ENCODE data around the gene TSHZ3.

The TSHZ3 gene

DNA sequence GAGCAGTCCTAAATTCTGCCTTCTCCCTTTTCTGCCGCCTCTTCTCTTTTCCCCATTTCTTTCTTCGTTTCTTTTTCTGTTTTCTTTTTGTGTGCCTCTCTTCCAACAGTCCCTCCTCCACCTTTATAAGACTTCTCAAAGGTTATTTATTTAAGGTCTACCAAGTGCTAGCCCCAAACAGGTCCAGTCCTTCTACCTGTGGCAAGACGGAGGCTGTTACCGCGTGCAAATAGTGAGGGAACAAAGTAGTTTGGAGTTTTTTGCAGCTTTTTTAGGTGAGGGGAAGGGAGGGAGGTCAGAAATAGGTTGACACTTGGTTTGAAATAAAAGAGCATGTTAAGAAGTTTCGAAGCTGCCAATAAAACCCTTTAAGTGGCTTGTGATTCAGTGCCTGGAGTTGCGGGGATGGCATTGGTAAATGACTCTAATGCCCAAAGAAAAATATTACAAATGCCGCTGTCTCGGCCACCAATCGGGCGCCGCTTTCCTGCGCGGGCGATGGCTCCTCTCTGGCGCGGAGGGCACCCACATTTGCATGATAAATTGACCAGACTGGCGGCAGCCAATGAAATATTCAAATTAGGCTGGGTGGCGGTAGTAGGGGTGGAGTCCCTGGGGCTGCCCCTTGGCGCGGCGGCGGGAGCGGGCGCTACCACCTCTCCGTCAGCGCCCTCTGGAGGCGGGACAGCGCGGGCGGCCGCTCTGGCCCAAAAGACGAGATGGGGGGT is 7.5 kb upstream of the TSHZ3 start:
- DNase-seq (ENCODE audit: low read depth), result no peak
- H3K4me3 ChIP-seq (ENCODE audit: low read depth, low read length), result no peak overlapping the region

DNA sequence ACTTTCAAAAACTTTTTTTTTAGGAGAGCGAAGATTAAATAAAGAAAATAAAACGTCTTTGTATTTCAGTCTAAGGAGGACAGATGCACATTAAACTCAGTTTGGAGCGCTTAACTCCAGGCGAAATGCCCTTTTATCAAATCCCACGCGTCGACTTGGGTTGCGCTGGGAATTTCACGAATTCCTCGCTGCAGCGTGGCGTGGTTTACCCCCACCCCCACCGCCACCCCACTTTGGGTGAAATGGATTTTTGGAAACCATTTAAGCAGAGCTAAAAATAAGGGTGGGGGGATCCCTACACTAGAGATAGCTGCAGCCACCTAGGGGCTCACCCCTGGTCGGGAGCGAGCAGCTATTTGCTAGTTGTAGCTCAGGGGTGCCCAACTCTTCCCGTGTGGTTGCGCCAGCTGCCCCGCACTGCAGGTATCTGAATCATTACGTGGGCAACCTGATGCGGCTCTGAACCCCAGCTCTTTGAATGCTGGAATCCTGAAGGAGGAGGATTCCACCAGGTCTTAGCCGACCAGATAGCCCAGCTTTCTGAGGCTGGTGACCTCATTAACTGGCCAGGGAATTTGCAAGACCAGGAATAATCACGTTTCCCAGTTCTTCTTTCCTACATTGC is 6.5 kb upstream of the TSHZ3 start:
- DNase-seq (ENCODE audit: low read depth), result no peak
- H3K4me3 ChIP-seq (ENCODE audit: low read depth, low read length), result no peak overlapping the region

GRCh38 chr19:31354799-31355664 is 5.8 kb upstream of the TSHZ3 start:
- no peak for DNase-seq (ENCODE audit: low read depth)
- H3K4me3 ChIP-seq (ENCODE audit: low read depth, low read length), result no peak overlapping the region

GRCh38 chr19:31354316-31354715 is 5.1 kb upstream of the TSHZ3 start:
- no peak for DNase-seq (ENCODE audit: low read depth)
- no peak overlapping the region for H3K4me3 ChIP-seq (ENCODE audit: low read depth, low read length)

- no peak for DNase-seq (ENCODE audit: low read depth)
- no peak overlapping the region for H3K4me3 ChIP-seq (ENCODE audit: low read depth, low read length)
Observed at GRCh38 chr19:31353833-31354232, 4.6 kb upstream of the TSHZ3 start.

- no peak overlapping the region for H3K4me3 ChIP-seq (ENCODE audit: low read depth, low read length)
- DNase-seq (ENCODE audit: low read depth), result no peak
Observed at GRCh38 chr19:31352782-31353651, 3.8 kb upstream of the TSHZ3 start.

- no peak for DNase-seq (ENCODE audit: low read depth)
- H3K4me3 ChIP-seq (ENCODE audit: low read depth, low read length), result peak overlapping the region; percentile 73
Observed at GRCh38 chr19:31352296-31352781, 3.1 kb upstream of the TSHZ3 start.

DNA sequence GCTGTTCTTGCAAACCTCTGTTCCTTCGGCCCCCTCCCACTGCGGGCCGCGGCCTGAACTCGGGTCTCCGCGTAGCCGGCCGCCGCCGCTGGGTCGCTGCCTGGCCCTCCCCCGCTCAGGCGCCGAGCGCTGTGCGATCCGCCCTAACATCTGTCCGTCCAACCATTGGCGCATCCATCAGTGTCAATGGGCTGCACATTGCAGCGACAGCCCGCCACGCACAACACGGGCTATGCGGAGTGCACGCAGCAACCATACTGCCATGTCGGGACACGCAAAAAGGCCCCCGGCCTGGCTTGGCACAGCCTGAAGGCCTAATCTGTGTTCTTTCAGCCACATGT is 2.6 kb upstream of the TSHZ3 start:
- peak overlapping the region; percentile 73 for H3K4me3 ChIP-seq (ENCODE audit: low read depth, low read length)
- DNase-seq (ENCODE audit: low read depth), result no peak

DNA sequence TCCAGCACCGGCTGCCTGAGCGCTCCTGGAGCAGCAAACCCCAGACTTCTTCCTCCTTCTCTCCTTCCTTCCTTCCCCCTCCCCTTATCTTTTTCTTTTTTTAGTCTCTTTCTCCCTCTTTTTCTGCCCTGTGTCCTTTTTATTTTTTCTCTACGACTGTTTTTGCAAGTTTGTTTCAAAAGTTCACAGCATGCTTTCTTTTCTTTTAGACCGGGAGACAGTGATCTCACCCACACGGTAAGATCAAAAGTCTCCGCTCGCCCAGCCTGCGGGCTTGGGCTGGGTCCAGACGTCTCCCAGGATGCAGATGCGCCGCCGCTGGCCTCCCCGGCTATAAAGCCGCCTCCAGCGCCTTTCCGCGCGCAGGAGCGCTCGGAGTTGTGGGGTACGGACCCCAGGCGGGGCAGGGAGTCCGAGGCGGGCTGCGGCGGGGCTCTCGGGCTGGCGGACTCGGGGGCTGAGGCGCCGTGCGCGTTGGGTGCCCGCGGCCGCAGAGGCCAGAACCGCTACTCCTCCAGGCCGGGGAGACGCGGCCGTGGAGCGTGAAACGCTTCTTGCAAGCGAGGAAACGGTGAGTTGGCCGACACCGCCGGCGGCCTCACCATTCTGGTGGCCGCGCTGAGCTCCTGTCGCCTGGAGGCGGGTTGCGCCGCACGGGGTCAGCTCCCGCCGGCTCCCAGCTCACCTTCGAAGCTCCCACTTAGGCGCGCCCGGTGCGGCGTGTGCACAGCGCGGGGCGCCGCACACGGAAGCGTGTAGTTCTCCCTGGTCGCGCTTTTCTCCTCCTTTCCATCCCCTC is 2.0 kb upstream of the TSHZ3 start:
- peak overlapping the region; percentile 73 for H3K4me3 ChIP-seq (ENCODE audit: low read depth, low read length)
- no peak for DNase-seq (ENCODE audit: low read depth)

DNA sequence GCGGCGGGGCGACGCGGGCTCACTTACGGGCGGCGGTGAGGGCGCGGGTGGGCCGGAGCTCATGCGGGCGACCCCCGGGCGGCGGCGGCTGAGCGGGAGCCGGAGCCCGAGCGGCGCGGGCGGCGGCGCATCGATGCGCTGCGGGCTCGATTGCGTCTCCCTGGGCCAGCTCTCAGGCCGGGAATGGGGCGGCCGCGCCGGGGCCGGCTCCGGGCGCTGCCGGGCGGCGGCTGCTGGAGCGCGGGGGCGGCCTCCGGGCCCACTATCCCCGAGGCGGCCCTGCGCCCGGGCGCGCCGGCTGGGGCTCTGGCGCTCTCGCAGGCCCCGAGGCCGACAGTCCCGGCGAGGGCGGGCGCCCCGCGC is 1.4 kb upstream of the TSHZ3 start:
- no peak for DNase-seq (ENCODE audit: low read depth)
- peak overlapping the region; percentile 77 for H3K4me3 ChIP-seq (ENCODE audit: low read depth, low read length)

- peak overlapping the region; percentile 77 for H3K4me3 ChIP-seq (ENCODE audit: low read depth, low read length)
- DNase-seq (ENCODE audit: low read depth), result no peak
Observed at GRCh38 chr19:31350033-31350692, 927 bp upstream of the TSHZ3 start.

DNA sequence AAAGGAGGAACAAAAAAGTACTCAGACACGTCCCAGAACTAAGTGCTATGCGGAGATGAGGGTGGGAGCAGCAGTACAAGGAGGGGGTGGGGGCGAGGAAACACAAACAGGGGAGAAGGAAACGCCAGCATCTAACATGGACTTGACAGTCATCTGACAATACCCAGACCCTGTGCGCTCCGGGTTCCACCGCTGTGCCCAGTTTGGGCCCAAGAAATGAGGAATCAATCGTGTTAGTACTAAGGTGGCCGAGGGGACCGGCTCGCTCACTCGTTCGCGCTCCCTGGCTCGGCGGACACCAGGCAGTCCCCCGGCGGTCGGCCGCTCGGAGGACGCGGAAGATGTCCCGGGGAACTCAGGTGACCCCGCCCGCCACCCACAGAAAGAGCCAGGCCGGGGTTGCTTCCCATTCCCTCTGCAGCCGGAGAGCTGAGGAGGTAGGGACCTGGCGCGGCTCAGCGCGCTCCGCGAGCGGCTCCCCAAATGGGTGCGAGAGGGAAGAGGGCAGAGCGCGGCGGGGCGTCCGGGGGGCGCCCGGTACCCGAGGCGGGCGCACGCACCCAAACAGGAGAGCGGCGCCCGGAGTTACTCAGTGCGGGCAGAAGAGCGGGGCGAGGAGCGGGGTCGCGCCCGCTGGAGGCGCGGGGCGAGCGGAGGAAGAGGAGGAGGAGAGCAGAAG is 616 bp downstream of the TSHZ3 start:
- DNase-seq (ENCODE audit: low read depth), result no peak
- peak overlapping the region; percentile 77 for H3K4me3 ChIP-seq (ENCODE audit: low read depth, low read length)

DNA sequence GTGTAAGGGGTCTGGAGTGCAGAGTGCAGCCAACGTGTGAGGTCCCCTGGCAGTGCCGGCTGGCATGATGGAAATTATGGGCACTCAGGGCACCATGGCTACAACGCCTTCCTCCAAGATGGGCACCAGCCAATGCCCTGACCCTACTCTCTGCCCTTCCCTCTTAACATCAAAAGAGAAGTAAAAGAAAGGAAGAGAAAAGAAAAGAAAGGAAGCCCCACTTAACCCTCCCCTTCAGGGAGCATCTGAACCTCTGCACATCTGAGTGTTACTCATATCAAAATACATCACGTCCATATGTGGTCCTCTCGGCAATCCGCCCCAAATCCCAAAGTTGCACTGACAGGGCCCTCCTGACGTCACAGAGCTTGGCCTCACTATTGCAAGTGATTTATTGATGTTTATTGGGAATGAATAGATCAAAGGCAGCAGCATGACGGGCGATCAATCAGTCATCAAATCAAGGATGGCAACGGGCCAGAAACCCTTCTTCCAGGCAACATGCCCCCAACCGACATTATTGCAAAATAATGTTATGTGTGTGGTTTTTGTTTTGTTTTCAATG is 1.3 kb downstream of the TSHZ3 start:
- no peak for DNase-seq (ENCODE audit: low read depth)
- peak overlapping the region; percentile 77 for H3K4me3 ChIP-seq (ENCODE audit: low read depth, low read length)

- no peak for DNase-seq (ENCODE audit: low read depth)
- H3K4me3 ChIP-seq (ENCODE audit: low read depth, low read length), result peak overlapping the region; percentile 77
Observed at GRCh38 chr19:31347354-31347753, 1.9 kb downstream of the TSHZ3 start.

DNA sequence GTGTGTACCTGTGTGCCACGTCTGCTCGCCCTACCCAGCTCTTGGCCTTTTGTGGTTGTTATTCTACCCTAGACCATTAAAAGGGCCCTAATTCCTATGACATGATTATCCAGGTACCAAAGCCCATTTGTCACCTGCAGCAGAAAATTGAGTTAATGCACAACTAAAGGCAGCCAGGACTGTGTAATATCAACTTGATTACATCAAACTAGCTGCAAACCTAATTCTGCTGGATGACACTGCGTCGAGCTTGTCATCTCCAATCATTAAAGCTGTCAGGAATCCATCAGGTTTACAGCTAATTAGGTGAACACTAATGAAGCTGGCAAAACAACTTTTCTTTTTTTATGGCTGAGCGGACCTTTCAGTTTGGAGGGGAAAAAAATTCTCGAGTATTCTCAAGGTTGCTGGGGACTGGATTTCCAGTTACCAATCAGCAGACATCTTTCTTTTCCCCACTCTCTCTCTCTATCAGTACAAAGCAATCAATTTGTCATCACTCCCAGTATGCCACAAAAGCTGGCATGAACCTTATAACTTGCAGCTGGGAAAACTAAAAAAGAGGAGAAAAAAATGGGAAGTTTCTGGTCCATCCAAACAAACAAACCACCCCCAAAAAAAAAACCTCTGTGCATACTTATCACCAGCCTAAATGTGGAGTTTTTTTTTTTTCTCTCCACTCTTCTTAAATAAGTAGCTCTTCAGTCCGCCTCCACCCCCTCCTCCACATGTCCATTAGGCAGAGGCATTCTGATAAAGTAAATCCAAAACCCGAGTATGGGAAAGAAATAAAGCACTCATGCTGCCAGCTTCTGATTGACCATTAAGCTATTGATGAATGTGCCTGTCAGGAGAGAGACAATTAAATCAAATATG is 2.8 kb downstream of the TSHZ3 start:
- H3K4me3 ChIP-seq (ENCODE audit: low read depth, low read length), result no peak overlapping the region
- DNase-seq (ENCODE audit: low read depth), result no peak

GRCh38 chr19:31344403-31344802 is 4.8 kb downstream of the TSHZ3 start:
- no peak for DNase-seq (ENCODE audit: low read depth)
- no peak overlapping the region for H3K4me3 ChIP-seq (ENCODE audit: low read depth, low read length)

DNA sequence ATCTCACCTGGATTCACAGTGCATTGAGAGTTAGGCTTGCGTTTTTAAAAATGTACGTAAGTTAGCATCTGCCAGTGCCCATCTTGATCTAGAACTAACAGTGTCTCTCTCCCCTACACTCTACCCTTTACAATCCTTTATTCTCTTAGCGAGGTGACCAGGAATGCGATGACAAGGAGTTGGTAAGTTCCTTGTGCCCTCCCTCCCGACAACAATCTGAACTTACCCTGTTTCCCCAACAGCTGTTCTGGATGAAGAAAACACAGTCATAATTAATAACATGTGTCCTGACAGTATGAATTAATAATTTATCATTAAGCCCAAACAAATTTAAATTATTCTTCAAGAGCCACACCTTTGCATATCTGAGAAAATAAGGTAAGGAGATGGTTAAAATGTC is 6.3 kb downstream of the TSHZ3 start:
- H3K4me3 ChIP-seq (ENCODE audit: low read depth, low read length), result no peak overlapping the region
- no peak for DNase-seq (ENCODE audit: low read depth)
